Fibroblast of skin of left biceps (primary cell): ENCODE data around the gene SPAG9.

ENCODE experiments used
- DNase-seq, 2 experiments: peaks; one replicate each; pipeline ENCODE4 v3.0.0-alpha.2; 2013; ENCODE audit warnings: low read depth in 2 of 2

The SPAG9 gene

GRCh38 chr17:50918071-50918932, 202.4 kb downstream of the SPAG9 start:
- no peak for DNase-seq

DNA sequence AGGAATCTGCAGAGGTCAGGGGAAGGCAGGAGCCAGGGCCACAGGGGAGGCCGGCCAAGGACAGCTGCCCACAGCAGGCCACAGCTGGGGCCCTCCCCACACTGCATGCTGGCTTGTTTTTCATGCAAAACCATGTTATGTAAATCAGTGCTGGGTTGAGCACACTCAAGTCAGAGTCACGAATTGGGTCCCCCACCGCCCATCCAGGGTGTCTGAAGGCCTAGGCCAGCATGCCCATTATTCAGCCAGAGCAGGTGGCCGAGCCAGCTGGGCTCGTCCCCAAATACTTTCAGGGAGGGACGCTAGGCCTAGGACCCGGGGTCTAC, 203.3 kb downstream of the SPAG9 start:
- DNase-seq = no peak

GRCh38 chr17:50916708-50917417, 203.8 kb downstream of the SPAG9 start:
- no peak for DNase-seq

DNA sequence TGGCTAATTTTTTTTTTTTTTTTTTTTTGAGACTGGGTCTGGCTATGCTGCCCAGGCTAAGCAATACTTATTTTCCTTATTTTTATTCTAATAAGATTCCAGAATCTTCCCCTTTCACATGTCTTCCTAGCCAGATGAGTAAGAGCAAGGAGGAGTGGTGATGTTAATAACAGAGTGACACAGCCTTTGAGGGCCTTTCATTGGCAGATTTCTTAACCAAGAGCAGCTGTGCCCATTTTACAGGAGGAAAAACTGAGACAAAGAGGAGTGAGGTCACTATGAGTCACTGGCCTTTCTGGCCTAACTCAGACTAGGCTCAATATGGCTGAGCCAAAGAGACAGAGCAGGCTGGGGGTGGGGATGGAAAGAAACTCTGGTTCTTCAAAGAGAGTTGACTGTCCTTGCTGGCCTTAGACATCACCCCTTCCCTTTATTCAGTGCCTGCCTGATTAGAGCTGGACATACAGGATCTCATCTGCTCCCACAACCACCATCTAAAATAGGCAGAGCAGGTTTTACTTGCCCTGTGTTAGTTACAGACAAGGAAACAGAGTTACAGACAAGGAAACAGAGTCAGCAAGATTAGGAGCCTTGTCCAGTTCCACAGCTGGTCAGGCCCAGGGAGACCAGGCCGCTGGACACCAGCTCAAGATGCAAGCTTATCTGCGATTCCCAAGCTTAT, 204.5 kb downstream of the SPAG9 start:
- no peak for DNase-seq

DNA sequence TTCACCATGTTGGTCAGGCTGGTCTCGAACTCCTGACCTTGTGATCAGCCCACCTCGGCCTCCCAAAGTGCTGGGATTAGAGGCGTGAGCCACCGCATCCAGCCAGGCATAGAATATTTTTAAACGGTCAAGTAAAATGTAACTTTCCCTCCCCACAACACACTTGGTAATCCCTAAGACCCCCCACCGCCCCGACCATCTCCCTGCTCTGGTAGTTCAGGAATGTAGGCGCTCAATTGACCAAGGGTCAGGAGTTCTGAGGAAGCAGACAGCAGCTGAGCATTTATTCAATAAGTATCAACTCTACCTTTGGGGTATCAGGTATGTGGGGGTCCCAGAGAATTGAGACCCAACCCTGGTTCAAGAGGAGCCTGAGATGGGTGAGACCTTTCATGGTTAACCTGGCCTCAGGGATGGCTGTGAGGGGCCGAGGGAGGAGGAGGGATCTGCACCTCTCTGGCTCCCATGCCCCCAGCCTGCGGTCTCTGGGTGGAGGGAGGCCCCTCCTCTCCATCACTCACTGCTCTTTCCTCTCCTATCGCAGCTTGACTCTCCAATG, 206.1 kb downstream of the SPAG9 start:
- no peak for DNase-seq

GRCh38 chr17:50913120-50913519, 207.5 kb downstream of the SPAG9 start:
- no peak for DNase-seq
